Retinal pigment epithelial cell (primary cell): ENCODE data around the gene ZNF586.

ENCODE experiments used
- DNase-seq: peaks from one replicate; pipeline ENCODE4 v3.0.0-alpha.2; 2010; ENCODE audit warnings: low read depth
- H3K4me3 ChIP-seq: 2 replicates; pipeline ENCODE4 v1.5.1; 2011; ENCODE audit warnings: mild to moderate bottlenecking, low read length, control low read depth, moderate library complexity
- CTCF ChIP-seq: conservative IDR thresholded peaks from 2 replicates; pipeline ENCODE4 v1.5.1; 2011; ENCODE audit warnings: low read depth, low read length, control low read depth, inconsistent platforms

The ZNF586 gene

GRCh38 chr19:57748029-57748428, 21.4 kb upstream of the ZNF586 start:
- peak overlapping the region; percentile 91 for H3K4me3 ChIP-seq
- TF ChIP-seq CTCF: no peak
- DNase-seq: no peak

GRCh38 chr19:57754091-57754673, 15.3 kb upstream of the ZNF586 start:
- no peak for DNase-seq
- no peak overlapping the region for H3K4me3 ChIP-seq
- TF ChIP-seq CTCF: no peak

GRCh38 chr19:57755031-57755430, 14.4 kb upstream of the ZNF586 start:
- no peak overlapping the region for H3K4me3 ChIP-seq
- no peak for TF ChIP-seq CTCF
- no peak for DNase-seq

- no peak overlapping the region for H3K4me3 ChIP-seq
- DNase-seq: no peak
- no peak for TF ChIP-seq CTCF
Observed at GRCh38 chr19:57757941-57758340, 11.5 kb upstream of the ZNF586 start.

GRCh38 chr19:57759096-57759495, 10.4 kb upstream of the ZNF586 start:
- TF ChIP-seq CTCF: no peak
- no peak overlapping the region for H3K4me3 ChIP-seq
- no peak for DNase-seq

- no peak for DNase-seq
- H3K4me3 ChIP-seq: no peak overlapping the region
- TF ChIP-seq CTCF: no peak
Observed at GRCh38 chr19:57771417-57771816, 1.9 kb downstream of the ZNF586 start.

- no peak overlapping the region for H3K4me3 ChIP-seq
- TF ChIP-seq CTCF: no peak
- no peak for DNase-seq
Observed at GRCh38 chr19:57773488-57773887, 4.0 kb downstream of the ZNF586 start.
